Astrocyte (in vitro differentiated cells and primary cell): ENCODE results near the gene TAF1C. TPM values are rescaled to one million over a fixed set of nuclear protein-coding genes. Genes with fewer than 3 reads are reported as not detected.
A peak's percentile ranks its signal among the peaks of the same experiment; 100 is the strongest.

Experiments
- DNase-seq: peaks from one replicate; pipeline ENCODE4 v3.0.0-alpha.2; 2010; ENCODE audit warnings: low read depth
- FAIRE-seq: peaks from 2 replicates; lab custom pipeline; 2011; peaks lifted over from hg19 to GRCh38; lab: Jason Lieb, UNC
- H2AFZ ChIP-seq: 2 replicates; pipeline ENCODE4 v1.6.0; 2012; ENCODE audit warnings: low read depth, low read length, inconsistent platforms
- H3K27ac ChIP-seq: 2 replicates; pipeline ENCODE4 v1.5.1; 2011; ENCODE audit warnings: low read depth, low read length, inconsistent platforms
- H3K27me3 ChIP-seq: 2 replicates; pipeline ENCODE4 v1.6.0; 2011; ENCODE audit warnings: low read length, inconsistent platforms; ENCODE audit not compliant: insufficient read depth
- H3K36me3 ChIP-seq: 2 replicates; pipeline ENCODE4 v1.5.1; 2011; ENCODE audit warnings: low read length, inconsistent platforms; ENCODE audit not compliant: insufficient read depth
- H3K4me1 ChIP-seq: 2 replicates; pipeline ENCODE4 v1.5.1; 2011; ENCODE audit warnings: low read length, inconsistent platforms; ENCODE audit not compliant: insufficient read depth
- H3K4me2 ChIP-seq: 2 replicates; pipeline ENCODE4 v1.6.0; 2012; ENCODE audit warnings: low read length, inconsistent platforms
- H3K4me3 ChIP-seq: 2 replicates; pipeline ENCODE4 v1.5.1; 2011; ENCODE audit warnings: low read depth, mild to moderate bottlenecking, low read length, inconsistent platforms; ENCODE audit not compliant: insufficient read depth
- H3K79me2 ChIP-seq: 2 replicates; pipeline ENCODE4 v1.6.0; 2012; ENCODE audit warnings: mild to moderate bottlenecking, low read length, inconsistent platforms; ENCODE audit not compliant: insufficient read depth
- H3K9ac ChIP-seq: 2 replicates; pipeline ENCODE4 v1.6.0; 2012; ENCODE audit warnings: mild to moderate bottlenecking, low read length, inconsistent platforms
- H3K9me3 ChIP-seq: 2 replicates; pipeline ENCODE4 v1.5.1; 2012; ENCODE audit warnings: low read depth, mild to moderate bottlenecking, low read length, inconsistent platforms; ENCODE audit not compliant: insufficient read depth
- H4K20me1 ChIP-seq: 2 replicates; pipeline ENCODE4 v1.6.0; 2012; ENCODE audit warnings: low read length, inconsistent platforms; ENCODE audit not compliant: insufficient read depth
- H3K27ac Mint-ChIP-seq: one replicate; pipeline ENCODE4 v1.8.0; 2021; ENCODE audit warnings: mild to moderate bottlenecking, mixed read lengths; ENCODE audit not compliant: unreplicated experiment
- H3K27me3 Mint-ChIP-seq: one replicate; pipeline ENCODE4 v1.8.0; 2021; ENCODE audit warnings: low read depth, mixed read lengths; ENCODE audit not compliant: unreplicated experiment
- H3K36me3 Mint-ChIP-seq: one replicate; pipeline ENCODE4 v1.8.0; 2021; ENCODE audit warnings: low read depth, mixed read lengths; ENCODE audit not compliant: unreplicated experiment
- H3K4me1 Mint-ChIP-seq: one replicate; pipeline ENCODE4 v1.8.0; 2021; ENCODE audit warnings: low read depth, mixed read lengths; ENCODE audit not compliant: unreplicated experiment
- H3K4me3 Mint-ChIP-seq: one replicate; pipeline ENCODE4 v1.8.0; 2021; ENCODE audit warnings: mild to moderate bottlenecking, moderate library complexity, mixed read lengths; ENCODE audit not compliant: unreplicated experiment
- H3K9me3 Mint-ChIP-seq: one replicate; pipeline ENCODE4 v1.8.0; 2021; ENCODE audit warnings: mild to moderate bottlenecking, mixed read lengths; ENCODE audit not compliant: unreplicated experiment
- EZH2 ChIP-seq: IDR thresholded peaks from 2 replicates; pipeline ENCODE4 v1.6.1; 2012; ENCODE audit warnings: mild to moderate bottlenecking, low read length, inconsistent platforms; ENCODE audit not compliant: insufficient read depth
- total RNA-seq: library from RNA; stranded (reverse); gene quantifications from 2 replicates; pipeline ENCODE4 v1.2.1, GENCODE V29; 2021
- TF ChIP-seq, protein P1 (sequence below): IDR thresholded peaks from 2 replicates; pipeline ENCODE4 v1.5.1; 2011; ENCODE audit warnings: low read depth, mild to moderate bottlenecking, inconsistent platforms, low read length, moderate library complexity; ENCODE audit not compliant: insufficient read depth

The TAF1C gene
- total RNA-seq, 1 donor from 2014 or later: 34.1 TPM

DNA sequence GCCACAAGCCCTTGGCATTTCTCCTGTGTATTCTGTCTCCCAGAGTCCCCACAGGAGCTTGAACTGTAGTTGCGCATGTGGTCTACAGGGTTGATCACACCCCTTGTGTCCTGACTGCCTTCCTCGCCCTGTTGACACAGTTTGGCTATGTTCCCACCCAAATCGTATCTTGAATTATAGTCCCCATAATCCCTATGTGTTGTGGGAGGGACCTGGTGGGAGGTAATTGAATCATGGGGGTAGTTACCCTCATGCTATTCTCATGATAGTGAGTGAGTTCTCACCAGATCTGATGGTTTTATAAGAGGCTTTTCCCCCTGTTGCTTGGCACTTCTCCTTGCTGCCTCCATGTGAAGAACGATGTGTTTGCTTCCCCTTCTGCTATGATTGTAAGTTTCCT lies 25.3 kb upstream of the TAF1C start:
- no peaks in the 10 kb centered on the region for H3K9me3 ChIP-seq
- H3K79me2 ChIP-seq: no peaks in the 10 kb centered on the region
- Mint-ChIP-seq H3K27ac (no peak overlapping the region), H3K36me3 (no peaks in the 10 kb centered on the region), H3K27me3 (peaks cover 32% of the 10 kb centered on the region), H3K4me1 (no peaks in the 10 kb centered on the region), H3K9me3 (no peaks in the 10 kb centered on the region), H3K4me3 (no peak overlapping the region)
- H3K27ac ChIP-seq: no peak overlapping the region
- no peaks in the 10 kb centered on the region for H3K4me1 ChIP-seq
- no peaks in the 10 kb centered on the region for H4K20me1 ChIP-seq
- TF ChIP-seq EZH2: no peak
- TF ChIP-seq, protein P1, sequence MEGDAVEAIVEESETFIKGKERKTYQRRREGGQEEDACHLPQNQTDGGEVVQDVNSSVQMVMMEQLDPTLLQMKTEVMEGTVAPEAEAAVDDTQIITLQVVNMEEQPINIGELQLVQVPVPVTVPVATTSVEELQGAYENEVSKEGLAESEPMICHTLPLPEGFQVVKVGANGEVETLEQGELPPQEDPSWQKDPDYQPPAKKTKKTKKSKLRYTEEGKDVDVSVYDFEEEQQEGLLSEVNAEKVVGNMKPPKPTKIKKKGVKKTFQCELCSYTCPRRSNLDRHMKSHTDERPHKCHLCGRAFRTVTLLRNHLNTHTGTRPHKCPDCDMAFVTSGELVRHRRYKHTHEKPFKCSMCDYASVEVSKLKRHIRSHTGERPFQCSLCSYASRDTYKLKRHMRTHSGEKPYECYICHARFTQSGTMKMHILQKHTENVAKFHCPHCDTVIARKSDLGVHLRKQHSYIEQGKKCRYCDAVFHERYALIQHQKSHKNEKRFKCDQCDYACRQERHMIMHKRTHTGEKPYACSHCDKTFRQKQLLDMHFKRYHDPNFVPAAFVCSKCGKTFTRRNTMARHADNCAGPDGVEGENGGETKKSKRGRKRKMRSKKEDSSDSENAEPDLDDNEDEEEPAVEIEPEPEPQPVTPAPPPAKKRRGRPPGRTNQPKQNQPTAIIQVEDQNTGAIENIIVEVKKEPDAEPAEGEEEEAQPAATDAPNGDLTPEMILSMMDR: no peak
- H3K9ac ChIP-seq: no peak overlapping the region
- DNase-seq (no peak), FAIRE-seq (no peak)
- H3K27me3 ChIP-seq: no peaks in the 10 kb centered on the region
- no peak overlapping the region for H2AFZ ChIP-seq
- no peak overlapping the region for H3K4me3 ChIP-seq
- H3K4me2 ChIP-seq: no peak overlapping the region
- H3K36me3 ChIP-seq: no peaks in the 10 kb centered on the region

DNA sequence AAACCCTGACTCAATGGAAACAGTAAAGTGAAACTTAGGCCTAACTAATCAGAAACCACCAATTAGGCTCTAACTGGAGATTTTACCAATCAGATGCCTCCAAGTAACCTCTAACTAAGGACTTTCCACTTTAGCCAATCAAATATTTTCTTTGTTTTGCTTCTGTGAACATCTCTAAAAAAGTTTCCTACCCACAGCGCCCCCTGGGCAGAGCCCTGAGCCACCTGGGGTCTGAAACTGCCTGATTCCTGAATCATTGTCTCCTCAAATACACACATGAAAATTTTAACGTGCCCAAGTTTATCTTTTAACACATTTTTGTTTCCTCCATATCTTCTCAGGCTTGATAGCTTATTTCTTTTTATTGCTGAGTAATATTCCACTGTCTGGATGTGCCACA lies 23.1 kb upstream of the TAF1C start:
- Histone ChIP-seq H3K9ac (no peak overlapping the region), H2AFZ (no peak overlapping the region), H3K4me1 (no peaks in the 10 kb centered on the region), H3K27ac (no peak overlapping the region), H3K79me2 (no peaks in the 10 kb centered on the region), H3K4me2 (no peak overlapping the region), H3K9me3 (no peaks in the 10 kb centered on the region), H3K36me3 (no peaks in the 10 kb centered on the region), H4K20me1 (no peaks in the 10 kb centered on the region), H3K4me3 (no peak overlapping the region), H3K27me3 (peaks cover 2% of the 10 kb centered on the region)
- peaks cover 36% of the 10 kb centered on the region for H3K27me3 Mint-ChIP-seq
- FAIRE-seq (no peak), DNase-seq (peak; percentile 12)
- H3K36me3 Mint-ChIP-seq: no peaks in the 10 kb centered on the region
- TF ChIP-seq, protein P1: peak; percentile 10
- no peak for TF ChIP-seq EZH2
- no peak overlapping the region for H3K4me3 Mint-ChIP-seq
- H3K4me1 Mint-ChIP-seq: no peaks in the 10 kb centered on the region
- H3K9me3 Mint-ChIP-seq: no peaks in the 10 kb centered on the region
- no peak overlapping the region for H3K27ac Mint-ChIP-seq

DNA sequence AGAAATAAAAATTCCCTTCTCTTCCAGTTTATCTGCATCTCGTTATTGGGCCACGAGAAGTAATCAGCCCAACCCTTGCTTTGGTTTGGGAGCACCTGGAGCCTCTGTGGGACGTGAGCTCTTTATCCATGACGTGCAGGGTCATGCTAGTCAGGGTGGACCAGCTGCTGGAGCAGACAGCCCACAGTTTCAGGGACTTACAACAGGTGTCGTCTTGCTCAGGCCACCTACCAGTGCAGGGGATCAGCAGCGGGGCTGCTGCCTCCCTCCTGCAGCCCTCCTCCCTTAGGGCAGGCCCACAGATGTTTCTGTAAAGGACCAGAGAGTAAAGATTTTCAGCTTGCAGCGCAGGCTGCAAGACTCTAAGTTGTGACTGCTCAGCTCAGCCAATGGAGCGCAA lies 21.0 kb upstream of the TAF1C start:
- DNase-seq: no peak
- H3K4me3 ChIP-seq: no peak overlapping the region
- H3K27me3 ChIP-seq: peaks cover 2% of the 10 kb centered on the region
- no peaks in the 10 kb centered on the region for H4K20me1 ChIP-seq
- no peaks in the 10 kb centered on the region for H3K4me1 Mint-ChIP-seq
- no peak overlapping the region for H3K4me2 ChIP-seq
- H3K27ac ChIP-seq: no peak overlapping the region
- peaks cover 2% of the 10 kb centered on the region for H3K9me3 Mint-ChIP-seq
- H3K4me3 Mint-ChIP-seq: no peak overlapping the region
- no peak overlapping the region for H3K9ac ChIP-seq
- H3K9me3 ChIP-seq: no peaks in the 10 kb centered on the region
- H3K79me2 ChIP-seq: no peaks in the 10 kb centered on the region
- FAIRE-seq: no peak
- no peaks in the 10 kb centered on the region for H3K36me3 ChIP-seq
- H3K27ac Mint-ChIP-seq: no peak overlapping the region
- peaks cover 40% of the 10 kb centered on the region for H3K27me3 Mint-ChIP-seq
- H3K4me1 ChIP-seq: no peaks in the 10 kb centered on the region
- no peak for TF ChIP-seq EZH2
- TF ChIP-seq, protein P1: no peak
- no peak overlapping the region for H2AFZ ChIP-seq
- peaks cover 2% of the 10 kb centered on the region for H3K36me3 Mint-ChIP-seq
